Camera-type eye (tissue), 1 donor: ENCODE results near the gene TRIB2. TPM values are rescaled to one million over a fixed set of nuclear protein-coding genes. Genes with fewer than 3 reads are reported as not detected.

Experiments
- total RNA-seq: library from RNA; depleted of rRNA; stranded (reverse); fragments of >200 nt; gene quantifications from one replicate; pipeline ENCODE4 v1.2.3, GENCODE V29; 2014

Gene TRIB2
- 195 TPM for total RNA-seq

GRCh38 chr2:12716282-12717190 lies at the start of gene TRIB2:
Gene TRIB2, plus strand, starts transcription at chr2:12716936. Its CDS starts 1,372 bp downstream, at chr2:12718308.

